Measurements from ENCODE around the gene C9orf50.
"Not testable (repeated sequence)": the region's sequence is repeated elsewhere in the genome, so short reads cannot be mapped to it uniquely, and the experiment has no call there.

C9orf50 gene

GRCh38 chr9:129620669-129621295, at the start of gene C9orf50:
TSS of gene C9orf50 (minus strand) at chr9:129621101. CDS start at chr9:129620574, 527 bp downstream.
- peak; percentile 15 to 83 (median 65) for DNase-seq

GRCh38 chr9:129669946-129670345, 49.0 kb upstream of the C9orf50 start:
- DNase-seq, result no peak

- peak in 1 of 3 experiments; percentile 15 for DNase-seq
These were observed 48.3 kb upstream of the C9orf50 start for GRCh38 chr9:129669141-129669718.

- DNase-seq, result no peak
These were observed 46.9 kb upstream of the C9orf50 start for GRCh38 chr9:129667850-129668249.

- no peak for DNase-seq
These were observed 46.5 kb upstream of the C9orf50 start for GRCh38 chr9:129667378-129667777.

GRCh38 chr9:129666575-129666974, 45.7 kb upstream of the C9orf50 start:
- DNase-seq, result no peak

GRCh38 chr9:129665814-129666520, 45.1 kb upstream of the C9orf50 start:
- DNase-seq, result no peak

GRCh38 chr9:129665389-129665775, 44.5 kb upstream of the C9orf50 start, which contains the start of gene PRRX2:
TSS of gene PRRX2 (plus strand) at chr9:129665647. CDS start at chr9:129665868, 221 bp downstream.
- DNase-seq, result peak in 2 of 3 experiments; percentile 27 to 29

GRCh38 chr9:129664746-129665388, 44.0 kb upstream of the C9orf50 start:
- DNase-seq, result no peak

GRCh38 chr9:129662239-129662638, 41.3 kb upstream of the C9orf50 start:
- not testable (repeated sequence) for DNase-seq

GRCh38 chr9:129661029-129661428, 40.1 kb upstream of the C9orf50 start:
- DNase-seq, result no peak

- no peak for DNase-seq
These were observed 36.0 kb upstream of the C9orf50 start for GRCh38 chr9:129656795-129657390.

- no peak for DNase-seq
These were observed 34.8 kb upstream of the C9orf50 start for GRCh38 chr9:129655696-129656095.

- DNase-seq, result no peak
These were observed 34.3 kb upstream of the C9orf50 start for GRCh38 chr9:129655154-129655553.

GRCh38 chr9:129654554-129655040, 33.7 kb upstream of the C9orf50 start:
- DNase-seq, result peak in 1 of 3 experiments; percentile 59

GRCh38 chr9:129653823-129654553, 33.1 kb upstream of the C9orf50 start:
- peak in 1 of 3 experiments; percentile 59 for DNase-seq

GRCh38 chr9:129650680-129651235, 29.9 kb upstream of the C9orf50 start:
- DNase-seq, result no peak

- DNase-seq, result no peak
These were observed 29.1 kb upstream of the C9orf50 start for GRCh38 chr9:129649726-129650679.

GRCh38 chr9:129648764-129649115, 27.8 kb upstream of the C9orf50 start:
- no peak for DNase-seq

GRCh38 chr9:129648092-129648763, 27.3 kb upstream of the C9orf50 start:
- no peak for DNase-seq
